ENCODE measurements around the gene EPHA6.

DNA sequence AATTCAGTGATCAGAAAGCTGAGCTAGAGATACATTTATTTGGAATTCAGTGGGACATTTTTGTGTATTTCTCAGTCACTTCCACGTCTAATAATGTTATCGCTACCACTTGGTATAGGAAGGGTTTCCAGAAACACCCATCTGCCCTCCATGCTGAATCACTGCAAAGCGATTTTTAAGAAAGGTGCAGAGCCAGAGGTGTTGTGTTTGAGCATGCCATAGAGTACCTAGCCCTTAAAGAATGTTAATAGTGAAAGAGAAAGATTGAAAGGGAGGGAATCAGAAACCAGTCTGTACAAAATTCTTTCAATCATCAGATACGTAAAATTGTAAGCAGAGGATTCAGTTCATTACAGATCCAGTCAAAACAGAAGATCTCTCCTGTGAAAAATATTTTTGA is 870.1 kb downstream of the EPHA6 start:
- no peak for TF ChIP-seq CTCF (IDR thresholded peaks at IDR 0.05; ENCODE audit: borderline replicate concordance, extremely low read depth, low read length, poor library complexity, severe bottlenecking)
- no peak for TF ChIP-seq EZH2 (IDR thresholded peaks at IDR 0.05; ENCODE audit: borderline replicate concordance, low read depth, low read length, severe bottlenecking)

Measured in DND-41 (cell line).